Psoas muscle (tissue), 8 donors: ENCODE results near the gene MYH7. TPM values are rescaled to one million over a fixed set of nuclear protein-coding genes. Genes with fewer than 3 reads are reported as not detected.
A peak's percentile ranks its signal among the peaks of the same experiment; 100 is the strongest.

ENCODE experiments used
- ATAC-seq, 4 donors: fragments of 200-7000 bp; cut with Tn5 transposase; one replicate each; pipeline ENCODE4 v1.9.1; 2020; ENCODE audit warnings: moderate library complexity in 3 of 4, mild to moderate bottlenecking in 2 of 4
- DNase-seq, 2 donors: peaks; one replicate each; pipeline ENCODE4 v3.0.0-alpha.2; 2020
- H3K27ac ChIP-seq: fragments of 200-600 bp; one replicate; pipeline ENCODE4 v1.8.0; 2022
- H3K27me3 ChIP-seq, 3 donors: fragments of 200-600 bp in 1 of 3; one replicate each; pipeline versions ENCODE4 v1.6.1 to v1.8.0; 2013 to 2022; ENCODE audit warnings: low read length in 2 of 3, mild to moderate bottlenecking in 2 of 3, moderate library complexity in 1 of 3; ENCODE audit not compliant: insufficient read depth in 3 of 3
- H3K36me3 ChIP-seq, 2 donors: fragments of 200-600 bp in 1 of 2; one replicate each; pipeline versions ENCODE4 v1.6.1 to v1.8.0; 2013 to 2022; ENCODE audit warnings: low read depth in 1 of 2, mild to moderate bottlenecking in 1 of 2, moderate library complexity in 1 of 2; ENCODE audit not compliant: insufficient read depth in 1 of 2
- H3K4me1 ChIP-seq: fragments of 200-600 bp; one replicate; pipeline ENCODE4 v1.8.0; 2022
- H3K4me3 ChIP-seq: fragments of 200-600 bp; one replicate; pipeline ENCODE4 v1.8.0; 2022; ENCODE audit warnings: mild to moderate bottlenecking
- H3K9me3 ChIP-seq: fragments of 200-600 bp; one replicate; pipeline ENCODE4 v1.8.0; 2022
- WGBS, 3 donors: extraction: QIAGEN DNeasy Blood & Tissue Kit; methylation state at CpG; one replicate each; pipeline versions ENCODE4 v1.1.6 to v1.1.7; 2013; 5-methylcytosine and 5-hydroxymethylcytosine counted together
- intact Hi-C, 2 donors: fragments of 100-400 bp; cut with DNase I; formaldehyde crosslinking; loops; one replicate each; pipeline versions ENCODE4 v1.11.0 to v1.14.2; 2022
- polyA plus RNA-seq, 3 donors: library from polyadenylated mRNA; stranded (reverse); fragments of 200-250 nt; gene quantifications; one replicate each; pipeline ENCODE4 v1.2.3, GENCODE V29; 2013
- total RNA-seq, 4 donors: library from RNA; stranded (reverse); fragmentation: NEBNext Ultra II Directional in 2 of 4; extraction: Animal tissue kit (Norgen Biotek cat#: 25700) in 2 of 4; gene quantifications; one replicate each; pipeline versions ENCODE4 v1.2.1 to v1.2.4, GENCODE V29; 2021 to 2023
- TF ChIP-seq, protein P1 (sequence below): fragments of 200-600 bp; IDR thresholded peaks from one replicate; pipeline ENCODE4 v1.8.0; 2022; ENCODE audit warnings: antibody characterized with exemption
- donor health status: healthy with polysubstance abuse.
- donor health status: DM: no; HTN: no; CAD: no; lungs with moderate emphysema.
- donor health status: Bipolar disorder and iron deficiency.
- donor health status: healthy.
- donor health status: DM: yes; HTN: yes; CAD: no.
- donor health status: DM: no; HTN: no; CAD: no.
- donor health status: DM: no; HTN: no; CAD: no.
- donor health status: DM: yes; HTN: yes; CAD: no.

MYH7 gene
- total and polyA plus RNA-seq, 7 donors = 1,035 to 15,830 (median 4,588) TPM

DNA sequence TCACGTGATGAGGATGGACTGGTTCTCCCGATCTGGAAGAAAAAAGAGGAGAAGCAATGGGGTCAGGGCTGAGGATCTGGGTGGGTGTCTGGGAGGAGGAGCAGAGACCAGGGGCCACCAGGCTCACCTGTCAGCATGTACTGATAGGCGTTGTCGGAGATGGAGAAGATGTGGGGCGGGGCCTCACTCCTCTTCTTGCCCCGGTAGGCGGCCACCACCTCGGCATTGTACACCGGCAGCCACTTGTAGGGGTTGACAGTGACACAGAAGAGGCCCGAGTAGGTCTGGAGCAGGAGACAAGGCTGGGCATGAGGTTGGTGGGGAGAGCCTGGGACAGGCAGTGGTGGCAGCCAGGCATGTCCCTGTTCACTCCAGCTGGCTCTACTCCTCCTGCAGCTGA lies 30.4 kb downstream of the MYH7 start:
- TF ChIP-seq, protein P1, sequence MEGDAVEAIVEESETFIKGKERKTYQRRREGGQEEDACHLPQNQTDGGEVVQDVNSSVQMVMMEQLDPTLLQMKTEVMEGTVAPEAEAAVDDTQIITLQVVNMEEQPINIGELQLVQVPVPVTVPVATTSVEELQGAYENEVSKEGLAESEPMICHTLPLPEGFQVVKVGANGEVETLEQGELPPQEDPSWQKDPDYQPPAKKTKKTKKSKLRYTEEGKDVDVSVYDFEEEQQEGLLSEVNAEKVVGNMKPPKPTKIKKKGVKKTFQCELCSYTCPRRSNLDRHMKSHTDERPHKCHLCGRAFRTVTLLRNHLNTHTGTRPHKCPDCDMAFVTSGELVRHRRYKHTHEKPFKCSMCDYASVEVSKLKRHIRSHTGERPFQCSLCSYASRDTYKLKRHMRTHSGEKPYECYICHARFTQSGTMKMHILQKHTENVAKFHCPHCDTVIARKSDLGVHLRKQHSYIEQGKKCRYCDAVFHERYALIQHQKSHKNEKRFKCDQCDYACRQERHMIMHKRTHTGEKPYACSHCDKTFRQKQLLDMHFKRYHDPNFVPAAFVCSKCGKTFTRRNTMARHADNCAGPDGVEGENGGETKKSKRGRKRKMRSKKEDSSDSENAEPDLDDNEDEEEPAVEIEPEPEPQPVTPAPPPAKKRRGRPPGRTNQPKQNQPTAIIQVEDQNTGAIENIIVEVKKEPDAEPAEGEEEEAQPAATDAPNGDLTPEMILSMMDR = no peak
- H3K27ac ChIP-seq = no peak overlapping the region
- peak in 1 of 2 donors; percentile 51 for DNase-seq

DNA sequence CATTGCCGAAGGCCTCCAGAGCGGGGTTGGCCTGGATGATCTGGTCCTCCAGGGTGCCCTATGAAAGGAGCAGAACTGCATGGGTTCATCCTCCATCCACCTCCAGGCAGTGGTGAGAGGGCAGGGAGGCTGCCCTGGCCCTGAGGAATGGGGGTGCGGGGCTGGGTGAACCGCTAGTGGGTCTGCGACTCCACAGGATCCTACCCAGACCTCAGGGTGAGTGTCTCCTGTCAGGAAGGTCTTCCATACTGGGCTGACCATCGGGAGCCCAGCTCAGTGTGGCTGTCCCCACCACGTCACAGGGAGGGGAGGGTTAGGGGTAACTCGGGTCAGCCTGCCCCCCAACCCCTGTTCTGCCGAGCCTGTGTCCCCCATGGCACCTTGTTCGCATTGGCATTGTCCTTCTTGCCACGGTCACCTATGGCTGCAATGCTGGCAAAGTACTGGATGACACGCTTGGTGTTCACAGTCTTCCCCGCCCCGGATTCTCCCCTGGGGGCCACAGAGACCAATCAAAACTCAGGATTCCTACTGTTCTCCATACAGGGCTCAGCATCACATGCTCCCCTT lies 31.0 kb downstream of the MYH7 start:
- DNase-seq (peak in 1 of 2 donors; percentile 42), ATAC-seq (no peak)
- Histone ChIP-seq H3K9me3 (no peaks in the 10 kb centered on the region), H3K36me3 (peaks cover 0 to 31% of the 10 kb centered on the region in 2 donors), H3K4me3 (no peak overlapping the region), H3K27ac (no peak overlapping the region), H3K27me3 (no peaks in the 10 kb centered on the region), H3K4me1 (no peaks in the 10 kb centered on the region)
- TF ChIP-seq, protein P1 = no peak
- 73 to 80% (median 75%) methylated on average over 13 to 14 of the region's 14 CpGs for WGBS, 3 donors
- intact Hi-C loops = no loop called here

More for the DNA sequence above, 30.4 kb downstream of the MYH7 start:
- Histone ChIP-seq H3K4me1 (no peaks in the 10 kb centered on the region), H3K9me3 (no peaks in the 10 kb centered on the region), H3K27me3 (no peaks in the 10 kb centered on the region), H3K36me3 (peaks cover 0 to 26% of the 10 kb centered on the region in 2 donors), H3K4me3 (no peak overlapping the region)
- WGBS, 3 donors = 70 to 77% (median 73%) methylated on average over 9 to 10 of the region's 10 CpGs
- intact Hi-C loops = loop anchor here in 1 of 2 donors (5.0 kb wide), 1 partner anchor 37 kb away; no protein-coding TSS in a partner anchor
- ATAC-seq = no peak

DNA sequence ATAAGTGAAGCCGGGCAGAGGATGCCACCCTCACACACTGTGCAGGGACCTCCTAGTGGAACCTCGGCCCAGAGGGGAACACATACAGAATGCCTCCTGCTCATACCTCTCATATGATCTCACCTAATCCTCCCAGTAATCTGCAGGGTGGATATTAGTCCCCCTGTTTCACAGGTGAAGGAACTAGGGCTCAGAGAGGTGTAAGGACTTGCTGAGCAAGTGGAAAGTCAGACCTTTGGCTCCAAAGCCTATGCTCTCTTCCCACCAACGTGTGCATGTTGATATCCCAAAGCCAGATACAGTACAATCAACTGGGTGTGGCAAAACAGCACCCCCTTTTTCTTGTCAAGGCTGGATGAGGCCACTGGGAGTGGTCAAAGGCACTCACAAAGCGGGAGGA lies 31.6 kb downstream of the MYH7 start:
- intact Hi-C loops = no loop called here
- Histone ChIP-seq H3K27ac (no peak overlapping the region), H3K4me1 (no peaks in the 10 kb centered on the region), H3K9me3 (no peaks in the 10 kb centered on the region), H3K27me3 (no peaks in the 10 kb centered on the region), H3K36me3 (peaks cover 0 to 31% of the 10 kb centered on the region in 2 donors), H3K4me3 (no peak overlapping the region)
- ATAC-seq = no peak
- TF ChIP-seq, protein P1 = no peak
- DNase-seq = no peak
- WGBS, 3 donors = 60 to 70% (median 65%) methylated on average over 4 of the region's 4 CpGs

DNA sequence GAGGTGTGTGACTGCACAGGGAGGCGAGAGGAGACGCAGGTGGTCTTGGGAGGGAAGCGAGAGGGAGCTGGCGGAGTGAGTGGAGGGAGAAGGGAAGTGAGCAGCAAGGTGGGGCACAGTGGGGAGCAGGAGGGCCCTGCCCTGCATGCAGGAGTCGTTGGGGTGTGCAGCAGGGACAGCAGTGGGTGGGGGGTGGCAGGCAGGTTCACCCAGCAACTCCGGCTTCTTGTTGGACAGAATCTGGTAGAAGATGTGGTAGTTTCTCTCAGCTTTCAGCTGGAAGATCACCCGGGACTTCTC lies 32.4 kb downstream of the MYH7 start:
- Histone ChIP-seq H3K9me3 (no peaks in the 10 kb centered on the region), H3K4me3 (no peak overlapping the region), H3K27me3 (no peaks in the 10 kb centered on the region), H3K4me1 (no peaks in the 10 kb centered on the region), H3K36me3 (peaks cover 0 to 33% of the 10 kb centered on the region in 2 donors), H3K27ac (no peak overlapping the region)
- no peak for ATAC-seq
- intact Hi-C loops = no loop called here
- 64 to 74% (median 70%) methylated on average over 7 of the region's 7 CpGs for WGBS, 3 donors
- TF ChIP-seq, protein P1 = no peak
- no peak for DNase-seq
